Gastroesophageal sphincter (tissue), 3 donors: ENCODE measurements around the gene ZBTB43.

Source experiments
- POLR2A ChIP-seq, 2 donors: fragments of 450-650 bp; IDR thresholded peaks; one replicate each; pipeline ENCODE4 v1.6.1; 2017; ENCODE audit warnings: antibody characterized with exemption in 2 of 2, mild to moderate bottlenecking in 2 of 2, moderate library complexity in 1 of 2
- POLR2AphosphoS5 ChIP-seq: sonication (generic); formaldehyde crosslinking; IDR thresholded peaks from one replicate; pipeline ENCODE4 v1.6.1; 2017; ENCODE audit warnings: antibody characterized with exemption
- TF ChIP-seq, protein P1 (sequence below), 4 experiments: fragments of 200-600 bp in 2 of 4; fragments of 450-650 bp in 2 of 4; sonication (generic) in 1 of 4; IDR thresholded peaks; one replicate each; pipeline ENCODE4 v1.5.1; 2017 to 2019; ENCODE audit warnings: antibody characterized with exemption in 4 of 4, mild to moderate bottlenecking in 2 of 4, moderate library complexity in 2 of 4

DNA sequence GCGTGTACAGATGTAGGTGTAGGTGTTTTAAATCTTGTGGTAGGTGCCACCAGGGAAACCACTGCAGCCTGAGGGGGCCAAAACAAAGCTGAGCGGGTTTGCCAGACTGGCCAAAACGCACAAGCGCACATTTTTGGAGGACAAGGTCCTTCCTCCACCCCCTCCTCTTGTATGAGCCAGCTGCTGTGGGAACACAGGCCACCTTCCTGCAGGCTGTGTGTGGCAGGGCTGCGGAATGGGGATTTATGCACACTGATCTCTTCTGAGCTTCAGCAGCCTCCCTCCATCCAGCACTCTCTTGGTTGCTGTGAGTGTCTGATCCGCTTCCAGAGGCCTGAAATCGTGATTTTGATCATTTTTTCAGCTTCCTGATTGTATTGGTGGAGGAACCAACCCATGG is 22.4 kb downstream of the ZBTB43 start:
- no peak for TF ChIP-seq POLR2AphosphoS5
- TF ChIP-seq, protein P1, sequence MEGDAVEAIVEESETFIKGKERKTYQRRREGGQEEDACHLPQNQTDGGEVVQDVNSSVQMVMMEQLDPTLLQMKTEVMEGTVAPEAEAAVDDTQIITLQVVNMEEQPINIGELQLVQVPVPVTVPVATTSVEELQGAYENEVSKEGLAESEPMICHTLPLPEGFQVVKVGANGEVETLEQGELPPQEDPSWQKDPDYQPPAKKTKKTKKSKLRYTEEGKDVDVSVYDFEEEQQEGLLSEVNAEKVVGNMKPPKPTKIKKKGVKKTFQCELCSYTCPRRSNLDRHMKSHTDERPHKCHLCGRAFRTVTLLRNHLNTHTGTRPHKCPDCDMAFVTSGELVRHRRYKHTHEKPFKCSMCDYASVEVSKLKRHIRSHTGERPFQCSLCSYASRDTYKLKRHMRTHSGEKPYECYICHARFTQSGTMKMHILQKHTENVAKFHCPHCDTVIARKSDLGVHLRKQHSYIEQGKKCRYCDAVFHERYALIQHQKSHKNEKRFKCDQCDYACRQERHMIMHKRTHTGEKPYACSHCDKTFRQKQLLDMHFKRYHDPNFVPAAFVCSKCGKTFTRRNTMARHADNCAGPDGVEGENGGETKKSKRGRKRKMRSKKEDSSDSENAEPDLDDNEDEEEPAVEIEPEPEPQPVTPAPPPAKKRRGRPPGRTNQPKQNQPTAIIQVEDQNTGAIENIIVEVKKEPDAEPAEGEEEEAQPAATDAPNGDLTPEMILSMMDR (IDR thresholded peaks at IDR 0.05) = no peak
- TF ChIP-seq POLR2A (IDR thresholded peaks at IDR 0.05) = no peak
